Activated naive CD4-positive, alpha-beta T cell treated with anti-CD3 and anti-CD28 coated beads, Interleukin-2, amount 10 ng/mL, durations not matched to agents 7 days and 5 days (primary cell): ENCODE data around the gene RANBP1.
"Not testable (repeated sequence)": the region's sequence is repeated elsewhere in the genome, so short reads cannot be mapped to it uniquely, and the experiment has no call there.

Experiments used
- CTCF ChIA-PET: fragments of 350-600 bp; sonication (Branson Sonifier 250); formaldehyde crosslinking; loops from one replicate; lab custom pipeline; 2021; ENCODE audit warnings: antibody characterized with exemption; lab: Charles Lee
- DNase-seq: peaks from one replicate; pipeline ENCODE4 v3.0.0-alpha.2; 2020
- H3K27ac Mint-ChIP-seq: one replicate; pipeline ENCODE4 v1.8.0; 2021; ENCODE audit warnings: mild to moderate bottlenecking, moderate library complexity, mixed read lengths
- H3K27me3 Mint-ChIP-seq: one replicate; pipeline ENCODE4 v1.8.0; 2021; ENCODE audit warnings: mild to moderate bottlenecking, mixed read lengths
- H3K36me3 Mint-ChIP-seq: one replicate; pipeline ENCODE4 v1.8.0; 2021; ENCODE audit warnings: mixed read lengths
- H3K4me1 Mint-ChIP-seq: one replicate; pipeline ENCODE4 v1.8.0; 2021; ENCODE audit warnings: mixed read lengths
- H3K4me3 Mint-ChIP-seq: one replicate; pipeline ENCODE4 v1.8.0; 2021; ENCODE audit warnings: mild to moderate bottlenecking, moderate library complexity, mixed read lengths
- H3K9me3 Mint-ChIP-seq: one replicate; pipeline ENCODE4 v1.8.0; 2021; ENCODE audit warnings: mixed read lengths

RANBP1 gene

GRCh38 chr22:20150381-20151275 is 34.7 kb downstream of the RANBP1 start, which contains the start of gene CCDC188:
Gene CCDC188 (minus strand): TSS chr22:20151055. CDS start chr22:20150986, 69 bp downstream.
- Mint-ChIP-seq H3K27ac (no peak within 1 kb of the TSS), H3K9me3 (no peaks in the 10 kb centered on the region), H3K4me1 (peaks cover 2% of the 10 kb centered on the region), H3K36me3 (no peaks in the 10 kb centered on the region), H3K27me3 (peaks cover 13% of the 10 kb centered on the region), H3K4me3 (no peak within 1 kb of the TSS)
- no peak for DNase-seq
- CTCF ChIA-PET = no interaction called here

GRCh38 chr22:20151276-20151588 is 35.3 kb downstream of the RANBP1 start:
- Mint-ChIP-seq H3K4me1 (peaks cover 2% of the 10 kb centered on the region), H3K27me3 (peaks cover 19% of the 10 kb centered on the region), H3K9me3 (no peaks in the 10 kb centered on the region), H3K27ac (no peak overlapping the region), H3K36me3 (no peaks in the 10 kb centered on the region), H3K4me3 (no peak overlapping the region)
- CTCF ChIA-PET = no interaction called here
- DNase-seq = no peak

GRCh38 chr22:20152464-20152890 is 36.6 kb downstream of the RANBP1 start:
- Mint-ChIP-seq H3K27me3 (peaks cover 26% of the 10 kb centered on the region), H3K36me3 (no peaks in the 10 kb centered on the region), H3K27ac (no peak overlapping the region), H3K9me3 (no peaks in the 10 kb centered on the region), H3K4me1 (peaks cover 5% of the 10 kb centered on the region), H3K4me3 (no peak overlapping the region)
- no peak for DNase-seq
- CTCF ChIA-PET = no interaction called here

GRCh38 chr22:20153945-20154344 is 38.0 kb downstream of the RANBP1 start:
- Mint-ChIP-seq H3K9me3 (no peaks in the 10 kb centered on the region), H3K36me3 (no peaks in the 10 kb centered on the region), H3K4me3 (no peak overlapping the region), H3K27me3 (peaks cover 35% of the 10 kb centered on the region), H3K4me1 (peaks cover 5% of the 10 kb centered on the region), H3K27ac (no peak overlapping the region)
- CTCF ChIA-PET = no interaction called here
- DNase-seq = no peak

DNA sequence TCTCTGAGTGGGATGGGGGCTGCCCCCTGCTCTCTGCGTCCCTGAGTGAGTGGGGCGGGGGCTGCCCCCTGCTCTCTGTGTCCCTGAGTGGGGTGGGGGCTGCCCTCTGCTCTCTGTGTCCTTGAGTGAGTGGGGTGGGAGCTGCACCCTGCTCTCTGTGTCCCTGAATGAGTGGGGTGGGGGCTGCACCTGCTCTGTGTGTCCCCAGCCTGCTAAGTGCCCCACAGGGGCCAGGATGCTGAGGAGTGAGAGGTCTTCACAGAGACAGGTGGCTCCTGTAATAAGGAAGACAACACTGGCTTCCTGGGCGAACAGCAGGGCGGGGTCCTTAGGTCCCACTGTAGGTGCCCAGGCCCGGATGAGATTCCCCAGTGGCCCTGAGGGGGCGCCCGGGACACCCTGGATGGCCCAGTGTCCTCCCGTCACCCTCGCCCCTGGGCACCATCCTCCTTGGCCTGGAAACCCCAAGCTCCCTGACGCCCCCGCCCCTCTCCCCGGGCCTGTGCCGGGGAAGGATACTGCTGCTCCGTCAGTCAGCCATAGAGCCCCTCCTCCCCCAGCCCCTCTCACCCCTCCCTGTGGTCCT is 38.8 kb downstream of the RANBP1 start:
- Mint-ChIP-seq H3K4me3 (no peak overlapping the region), H3K27me3 (peaks cover 41% of the 10 kb centered on the region), H3K9me3 (no peaks in the 10 kb centered on the region), H3K36me3 (no peaks in the 10 kb centered on the region), H3K27ac (no peak overlapping the region), H3K4me1 (peaks cover 5% of the 10 kb centered on the region)
- no peak for DNase-seq
- CTCF ChIA-PET = no interaction called here

DNA sequence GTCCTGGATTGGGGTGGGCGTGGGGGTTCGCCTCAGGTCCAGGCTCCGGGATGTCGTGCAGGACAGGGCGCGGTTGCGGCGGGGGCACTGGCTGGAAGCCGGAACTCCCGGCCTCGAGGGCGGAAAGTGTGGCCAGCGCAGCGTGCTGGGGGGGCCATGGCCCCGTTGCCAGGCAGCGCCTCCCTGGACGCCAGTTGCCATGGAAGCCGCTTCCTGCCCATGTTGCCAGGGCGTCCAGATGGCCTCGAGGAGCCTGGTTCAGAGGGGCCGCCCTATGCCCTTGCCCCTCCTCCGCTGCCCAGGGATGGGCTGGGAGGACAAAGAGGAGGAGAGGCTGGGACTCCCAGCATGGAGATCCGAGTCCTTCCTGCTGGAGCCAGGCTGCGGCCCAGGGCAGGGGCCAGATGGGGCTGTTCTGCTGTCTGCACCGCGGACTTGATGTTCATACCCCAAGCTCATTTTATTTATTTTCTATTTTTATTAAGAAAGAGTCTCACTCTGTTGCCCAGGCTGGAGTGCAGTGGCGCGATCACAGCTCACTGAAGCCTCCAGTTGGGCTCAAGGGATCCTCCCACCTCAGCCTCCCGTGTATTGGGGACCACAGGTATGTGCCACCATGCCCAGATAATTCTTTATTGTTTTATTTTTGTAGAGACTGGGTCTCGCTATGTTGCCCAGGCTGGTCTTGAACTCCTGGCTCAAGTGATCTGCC is 39.6 kb downstream of the RANBP1 start:
- peak; percentile 66 for DNase-seq
- Mint-ChIP-seq H3K27ac (no peak overlapping the region), H3K9me3 (no peaks in the 10 kb centered on the region), H3K4me1 (peaks cover 5% of the 10 kb centered on the region), H3K36me3 (no peaks in the 10 kb centered on the region), H3K4me3 (no peak overlapping the region), H3K27me3 (peaks cover 46% of the 10 kb centered on the region)
- CTCF ChIA-PET = interaction anchor here (2.8 kb wide), 1 partner anchor 129 kb away, joined by 18 read pairs; no protein-coding TSS in a partner anchor

DNA sequence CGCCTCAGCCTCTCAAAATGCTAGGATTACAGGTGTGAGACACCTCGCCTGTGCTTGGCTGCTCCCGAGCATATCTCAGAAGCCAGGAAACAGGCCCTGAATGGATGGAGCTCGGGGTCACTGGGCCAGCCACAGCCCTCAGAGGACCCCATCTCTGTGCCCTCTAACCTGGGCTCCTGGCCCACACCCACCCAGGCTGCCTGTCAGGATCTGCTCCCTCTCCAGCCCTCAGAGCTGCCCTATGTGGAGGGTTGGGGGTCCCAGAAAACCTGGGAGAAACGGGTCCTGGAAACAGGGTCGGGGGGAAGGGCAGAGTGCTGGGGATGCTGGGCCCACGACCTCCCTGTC is 40.1 kb downstream of the RANBP1 start:
- no peaks in the 10 kb centered on the region for H3K36me3 Mint-ChIP-seq
- peaks cover 5% of the 10 kb centered on the region for H3K4me1 Mint-ChIP-seq
- H3K9me3 Mint-ChIP-seq = no peaks in the 10 kb centered on the region
- CTCF ChIA-PET = interaction anchor here (0.8 to 2.8 kb wide), 3 partner anchors 68 to 130 kb away, joined by 3 to 18 read pairs (median 8); no protein-coding TSS in a partner anchor
- H3K4me3 Mint-ChIP-seq = no peak overlapping the region
- no peak for DNase-seq
- H3K27ac Mint-ChIP-seq = no peak overlapping the region
- peaks cover 46% of the 10 kb centered on the region for H3K27me3 Mint-ChIP-seq

DNA sequence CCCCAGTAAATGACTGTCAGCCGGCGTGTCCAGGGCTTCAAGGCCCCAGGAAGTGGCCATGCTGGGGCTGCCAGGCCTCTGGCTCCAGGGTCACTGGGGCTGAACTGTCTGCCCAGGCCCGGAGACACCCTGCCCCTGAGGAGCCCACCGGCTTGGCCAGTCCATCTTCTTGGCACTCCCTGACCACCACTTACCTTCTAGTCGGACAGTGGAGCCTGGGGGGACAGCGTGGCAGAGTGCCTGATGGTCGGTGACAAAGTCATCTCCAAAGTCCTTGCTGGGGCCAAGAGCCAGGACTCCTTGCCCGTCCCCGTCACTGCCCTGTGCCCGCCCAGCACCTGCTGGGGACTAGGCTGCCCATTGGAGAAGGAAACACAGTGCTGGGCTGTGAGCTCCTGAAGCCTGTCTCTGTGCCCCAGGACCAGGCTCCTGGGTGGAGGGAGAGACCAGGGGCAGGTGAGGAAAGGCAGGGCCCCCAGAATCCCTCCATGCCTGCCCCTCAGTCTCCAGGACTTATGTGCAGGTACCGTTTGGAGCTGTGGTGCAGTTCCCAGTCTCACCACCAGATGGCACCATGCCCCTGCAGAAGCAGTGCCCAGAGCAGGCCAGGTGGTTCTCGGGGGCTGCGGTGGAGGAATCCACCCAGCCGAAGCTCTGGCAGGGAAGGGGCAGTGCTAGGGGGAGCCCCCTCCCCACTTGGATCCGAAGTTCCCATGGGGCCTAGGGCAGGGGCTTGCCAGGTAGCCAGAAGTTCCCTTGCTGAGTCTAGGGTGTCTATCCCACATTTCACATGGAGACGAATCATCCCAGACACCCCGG is 40.9 kb downstream of the RANBP1 start:
- H3K4me1 Mint-ChIP-seq = peaks cover 5% of the 10 kb centered on the region
- CTCF ChIA-PET = interaction anchor here (0.7 to 2.8 kb wide), 13 partner anchors 12 to 477 kb away, joined by 3 to 18 read pairs (median 3); no protein-coding TSS in a partner anchor
- no peak overlapping the region for H3K4me3 Mint-ChIP-seq

DNA sequence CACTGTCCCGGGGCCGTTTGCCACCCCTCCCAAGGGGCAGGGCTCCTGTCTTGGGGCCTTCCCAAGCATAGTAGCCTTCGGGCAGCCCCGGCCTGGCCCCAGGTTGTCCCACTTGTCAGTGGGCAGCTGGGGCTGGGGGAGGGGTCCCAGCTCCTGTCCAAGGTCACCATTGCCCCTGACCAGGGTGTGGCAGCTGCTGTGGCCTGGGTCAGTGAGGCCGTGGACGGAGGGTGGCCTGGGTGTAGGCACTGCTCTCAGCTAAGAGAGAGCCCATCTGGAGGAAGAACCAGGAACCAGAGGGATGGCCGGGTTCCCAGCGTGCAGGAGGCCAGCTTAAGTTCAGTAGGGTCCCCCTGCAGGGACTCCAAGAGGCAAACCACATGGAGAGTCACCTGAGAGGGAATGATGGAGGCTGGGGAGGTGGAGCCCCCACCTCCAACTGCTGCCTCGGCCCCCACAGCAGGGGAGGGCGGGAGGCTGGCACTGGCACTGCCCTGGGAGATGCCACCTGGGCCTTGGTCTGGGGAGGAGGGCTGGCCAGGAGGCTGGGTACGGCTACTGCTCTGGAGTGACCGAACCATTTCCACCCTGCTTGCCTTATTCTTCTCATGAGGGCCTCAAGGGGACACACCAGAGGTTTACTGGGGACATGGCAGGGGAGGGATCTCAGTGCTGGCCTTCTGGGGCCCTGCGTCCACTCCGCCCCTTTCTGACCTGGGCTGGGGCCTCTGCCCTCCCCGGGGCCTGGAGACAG is 41.7 kb downstream of the RANBP1 start:
- CTCF ChIA-PET = interaction anchor here (0.7 to 2.8 kb wide), 11 partner anchors 13 to 478 kb away, joined by 3 to 18 read pairs (median 3); no protein-coding TSS in a partner anchor
- Mint-ChIP-seq H3K9me3 (no peaks in the 10 kb centered on the region), H3K36me3 (no peaks in the 10 kb centered on the region), H3K4me3 (no peak overlapping the region), H3K4me1 (peaks cover 5% of the 10 kb centered on the region), H3K27ac (no peak overlapping the region), H3K27me3 (peaks cover 42% of the 10 kb centered on the region)
- no peak for DNase-seq

More for the DNA sequence above, 40.9 kb downstream of the RANBP1 start:
- Mint-ChIP-seq H3K9me3 (no peaks in the 10 kb centered on the region), H3K27ac (no peak overlapping the region), H3K27me3 (peaks cover 46% of the 10 kb centered on the region), H3K36me3 (no peaks in the 10 kb centered on the region)
- peak; percentile 91 for DNase-seq

DNA sequence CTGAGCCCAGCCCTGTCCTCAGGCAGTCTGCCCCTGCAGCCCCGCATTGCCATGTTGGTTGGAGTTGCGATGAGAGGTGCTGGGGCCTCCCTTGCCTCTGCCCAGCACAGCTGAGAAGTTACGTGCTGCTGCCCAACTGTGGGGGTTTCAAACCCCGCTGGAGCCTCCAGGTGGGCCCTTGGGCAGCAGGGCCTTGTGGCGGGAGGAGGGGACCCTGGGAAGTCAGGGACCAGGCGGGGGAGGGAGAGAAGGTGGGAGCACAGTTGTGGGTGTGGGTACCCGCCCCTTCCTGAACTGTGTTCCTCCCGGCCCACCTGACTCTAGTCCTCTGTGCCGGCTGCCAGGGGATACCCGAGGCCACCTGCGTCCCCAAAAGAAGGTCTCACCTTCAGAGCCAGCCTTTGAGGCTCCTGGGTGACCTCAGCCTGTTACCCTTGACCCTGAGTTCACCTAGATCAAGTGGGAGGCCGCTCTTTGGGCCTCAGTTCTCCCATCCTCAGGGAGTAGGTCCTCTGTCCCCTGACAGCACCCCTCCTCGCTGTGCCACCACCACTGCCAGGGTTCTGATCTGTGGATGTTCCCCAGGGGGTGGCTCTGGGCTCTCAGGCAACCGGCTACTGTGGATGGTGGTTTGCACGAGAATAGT is 42.6 kb downstream of the RANBP1 start:
- CTCF ChIA-PET = interaction anchor here (0.9 kb wide), 1 partner anchor 80 kb away, joined by 4 read pairs; no protein-coding TSS in a partner anchor
- H3K9me3 Mint-ChIP-seq = no peaks in the 10 kb centered on the region
- no peak overlapping the region for H3K27ac Mint-ChIP-seq
- no peak overlapping the region for H3K4me3 Mint-ChIP-seq
- peaks cover 36% of the 10 kb centered on the region for H3K27me3 Mint-ChIP-seq
- no peak for DNase-seq
- H3K4me1 Mint-ChIP-seq = peaks cover 5% of the 10 kb centered on the region
- H3K36me3 Mint-ChIP-seq = no peaks in the 10 kb centered on the region

- Mint-ChIP-seq H3K4me3 (no peak overlapping the region), H3K4me1 (peaks cover 5% of the 10 kb centered on the region), H3K27ac (no peak overlapping the region), H3K36me3 (no peaks in the 10 kb centered on the region), H3K27me3 (peaks cover 36% of the 10 kb centered on the region), H3K9me3 (peaks cover under 1% of the 10 kb centered on the region)
- DNase-seq = no peak
- CTCF ChIA-PET = interaction anchor here (0.9 kb wide), 1 partner anchor 79 kb away, joined by 4 read pairs; no protein-coding TSS in a partner anchor
Measured at GRCh38 chr22:20159076-20159475, 43.2 kb downstream of the RANBP1 start.

- CTCF ChIA-PET = interaction anchor here (0.7 to 0.9 kb wide), 2 partner anchors 79 to 252 kb away, joined by 4 read pairs; no protein-coding TSS in a partner anchor
- peaks cover 36% of the 10 kb centered on the region for H3K27me3 Mint-ChIP-seq
- H3K27ac Mint-ChIP-seq = not testable (repeated sequence)
Measured at GRCh38 chr22:20159531-20159930, 43.6 kb downstream of the RANBP1 start.

More at GRCh38 chr22:20159531-20159930, 43.6 kb downstream of the RANBP1 start:
- H3K36me3 Mint-ChIP-seq, H3K9me3 Mint-ChIP-seq, DNase-seq, H3K4me1 Mint-ChIP-seq, H3K4me3 Mint-ChIP-seq: not testable (repeated sequence)
